CD14-positive monocyte (primary cell): ENCODE results near the gene KIF3A. TPM values are rescaled to one million over a fixed set of nuclear protein-coding genes. Genes with fewer than 3 reads are reported as not detected.

Source experiments
- DNase-seq, 3 donors: peaks; one replicate each; pipeline ENCODE4 v3.0.0-alpha.2; 2011 to 2022
- H2AFZ ChIP-seq: 2 replicates; pipeline ENCODE4 v1.6.0; 2012; ENCODE audit warnings: mild to moderate bottlenecking, low read depth, low read length, inconsistent platforms; ENCODE audit not compliant: insufficient read depth, poor library complexity, severe bottlenecking
- H3K27ac ChIP-seq, 2 donors: 1 replicate in 1 of 2; 2 replicates in 1 of 2; pipeline ENCODE4 v1.5.1; 2012 to 2013; ENCODE audit warnings: low read length in 2 of 2, control low read depth in 1 of 2, inconsistent platforms in 1 of 2, low read depth in 1 of 2, mild to moderate bottlenecking in 1 of 2
- H3K27me3 ChIP-seq, 2 donors: one replicate each; pipeline versions ENCODE4 v1.6.0 to v1.6.1; 2011 to 2013; ENCODE audit warnings: low read length in 2 of 2; ENCODE audit not compliant: control insufficient read depth in 2 of 2, insufficient read depth in 2 of 2
- H3K36me3 ChIP-seq, 2 donors: replicated peaks in 1 of 2; 1 replicate in 1 of 2; 2 replicates in 1 of 2; pipeline versions ENCODE4 v1.5.1 to v1.6.1; 2012 to 2013; ENCODE audit warnings: low read length in 2 of 2, control low read depth in 1 of 2, inconsistent platforms in 1 of 2, mild to moderate bottlenecking in 1 of 2; ENCODE audit not compliant: insufficient read depth in 2 of 2, control insufficient read depth in 1 of 2
- H3K4me1 ChIP-seq, 2 donors: 1 replicate in 1 of 2; 2 replicates in 1 of 2; pipeline versions ENCODE4 v1.5.1 to v1.6.1; 2012 to 2013; ENCODE audit warnings: low read length in 2 of 2, control low read depth in 1 of 2, inconsistent platforms in 1 of 2, mild to moderate bottlenecking in 1 of 2, moderate library complexity in 1 of 2; ENCODE audit not compliant: insufficient read depth in 2 of 2, control insufficient read depth in 1 of 2
- H3K4me2 ChIP-seq: replicated peaks from 2 replicates; pipeline ENCODE3; 2012; ENCODE audit warnings: low read length, moderate library complexity, mild to moderate bottlenecking; ENCODE audit not compliant: poor library complexity, severe bottlenecking; ENCODE audit errors: extremely low read depth
- H3K4me3 ChIP-seq, 3 experiments: fragments of 200-600 bp in 1 of 3; sonication (generic) in 1 of 3; replicated peaks in 1 of 3; 1 replicate in 2 of 3; 2 replicates in 1 of 3; pipeline ENCODE4 v1.5.1; 2011 to 2013; ENCODE audit warnings: low read length in 3 of 3, mild to moderate bottlenecking in 3 of 3, control low read depth in 2 of 3, low read depth in 2 of 3, inconsistent platforms in 1 of 3, moderate library complexity in 1 of 3
- H3K79me2 ChIP-seq: 2 replicates; pipeline ENCODE4 v1.6.0; 2012; ENCODE audit warnings: mild to moderate bottlenecking, control low read depth, inconsistent platforms, low read length, moderate library complexity; ENCODE audit not compliant: insufficient read depth
- H3K9ac ChIP-seq: 2 replicates; pipeline ENCODE4 v1.6.0; 2017; ENCODE audit warnings: low read length, mild to moderate bottlenecking; ENCODE audit not compliant: insufficient read depth, poor library complexity, severe bottlenecking
- H3K9me3 ChIP-seq, 2 donors: replicated peaks in 1 of 2; 1 replicate in 1 of 2; 2 replicates in 1 of 2; pipeline versions ENCODE4 v1.5.1 to v1.6.1; 2012 to 2013; ENCODE audit warnings: low read length in 2 of 2, control low read depth in 1 of 2; ENCODE audit not compliant: control insufficient read depth in 1 of 2, insufficient read depth in 1 of 2
- H4K20me1 ChIP-seq: 2 replicates; pipeline ENCODE4 v1.6.0; 2012; ENCODE audit warnings: mild to moderate bottlenecking, low read length, control low read depth, moderate library complexity; ENCODE audit not compliant: insufficient read depth
- H3K27ac Mint-ChIP-seq, 7 donors: one replicate each; pipeline ENCODE4 v1.8.0; 2020; ENCODE audit warnings: mild to moderate bottlenecking in 7 of 7, mixed read lengths in 7 of 7, moderate library complexity in 6 of 7, inconsistent platforms in 2 of 7
- H3K27me3 Mint-ChIP-seq, 3 donors: one replicate each; pipeline ENCODE4 v1.8.0; 2021 to 2022; ENCODE audit warnings: low read depth in 3 of 3, mild to moderate bottlenecking in 3 of 3, mixed read lengths in 3 of 3, moderate library complexity in 3 of 3, inconsistent platforms in 1 of 3
- H3K36me3 Mint-ChIP-seq, 2 donors: one replicate each; pipeline ENCODE4 v1.8.0; 2020; ENCODE audit warnings: mixed read lengths in 2 of 2, inconsistent platforms in 1 of 2, mild to moderate bottlenecking in 1 of 2
- H3K4me1 Mint-ChIP-seq: one replicate; pipeline ENCODE4 v1.8.0; 2020; ENCODE audit warnings: mild to moderate bottlenecking, mixed read lengths
- H3K4me3 Mint-ChIP-seq, 2 donors: one replicate each; pipeline ENCODE4 v1.8.0; 2020; ENCODE audit warnings: mild to moderate bottlenecking in 2 of 2, mixed read lengths in 2 of 2, moderate library complexity in 1 of 2
- H3K9me3 Mint-ChIP-seq, 7 donors: one replicate each; pipeline ENCODE4 v1.8.0; 2020 to 2022; ENCODE audit warnings: mixed read lengths in 7 of 7, mild to moderate bottlenecking in 6 of 7, moderate library complexity in 6 of 7, inconsistent platforms in 2 of 7
- CTCF ChIP-seq: fragments of 200-600 bp; IDR thresholded peaks from one replicate; pipeline ENCODE4 v1.8.0; 2022; ENCODE audit warnings: antibody characterized with exemption, mild to moderate bottlenecking
- WGBS: methylation state at CpG from one replicate; pipeline ENCODE4 v1.1.5; 2013; ENCODE audit warnings: missing lambda C conversion rate; ENCODE audit not compliant: insufficient coverage; 5-methylcytosine and 5-hydroxymethylcytosine counted together
- intact Hi-C, 2 donors: fragments of 100-400 bp; cut with micrococcal nuclease; formaldehyde crosslinking; loops; one replicate each; pipeline versions ENCODE4 v1.15.0 to v1.15.1; 2023
- polyA minus RNA-seq: library from RNA; depleted of rRNA, polyadenylated mRNA; stranded (reverse); fragments of >200 nt; gene quantifications from 2 replicates; pipeline ENCODE4 v1.2.3, GENCODE V29; 2012
- polyA plus RNA-seq, 3 donors: library from polyadenylated mRNA; depleted of rRNA in 1 of 3; unstranded in 2 of 3; stranded (reverse) in 1 of 3; fragments of 300-500 nt in 2 of 3; fragments of >200 nt in 1 of 3; fragmentation: Illumina TruSeq in 2 of 3; gene quantifications; 1 replicate in 2 of 3; 2 replicates in 1 of 3; pipeline ENCODE4 v1.2.3, GENCODE V29; 2012 to 2021
- total RNA-seq, 12 experiments: library from RNA in 1 of 12; stranded (reverse) in 1 of 12; fragments of 120-200 nt in 1 of 12; gene quantifications; one replicate each; pipeline ENCODE4 v1.2.4 and lab custom pipeline; 2013 to 2026; ENCODE audit warnings: mixed read lengths in 6 of 12, inconsistent platforms in 1 of 12

Gene KIF3A
- total RNA-seq (2013) = 2.0 TPM
- 1 to 10 TPM in 2 of 3 donors, under 1 TPM in 1; 0.68 to 1.3 (median 1.2) TPM for polyA plus RNA-seq
- polyA minus RNA-seq = 0.55 and 0.56 TPM in 2 replicates
- total RNA-seq (lab: John Stamatoyannopoulos, UW) = 0.98 to 12.5 (median 4.0) reads per million in 11 experiments

GRCh38 chr5:132736853-132737833 lies at the start of gene KIF3A:
Gene KIF3A (minus strand): TSS chr5:132737546. CDS start chr5:132737419, 127 bp downstream.
- H3K36me3 Mint-ChIP-seq = no peaks in the 10 kb centered on the region
- H3K27me3 ChIP-seq = peaks cover 10 to 23% of the 10 kb centered on the region in 2 donors
- peak; percentile 24 for TF ChIP-seq CTCF
- peak; percentile 91 to 95 (median 95) for DNase-seq
- H4K20me1 ChIP-seq = no peaks in the 10 kb centered on the region
- peak within 1 kb of the TSS; percentile 59 for H3K9ac ChIP-seq
- H3K4me3 ChIP-seq = peak within 1 kb of the TSS; percentile 71 to 91 (median 86)
- H3K9me3 ChIP-seq = peaks cover under 1% of the 10 kb centered on the region in 2 donors
- peak within 1 kb of the TSS; percentile 87 for H3K4me3 Mint-ChIP-seq
- peaks cover 0 to 5% (median 2%) of the 10 kb centered on the region in 7 donors for H3K9me3 Mint-ChIP-seq
- peaks cover 10 to 13% of the 10 kb centered on the region in 2 donors for H3K4me1 ChIP-seq
- 1% methylated on average over 75 of the region's 81 CpGs for WGBS
- no peak within 1 kb of the TSS for H3K27ac ChIP-seq
- peak within 1 kb of the TSS; percentile 91 for H3K4me2 ChIP-seq
- H2AFZ ChIP-seq = peak within 1 kb of the TSS; percentile 100
- H3K36me3 ChIP-seq = no peaks in the 10 kb centered on the region
- peak within 1 kb of the TSS in 2 of 7 donors; percentile 12 to 25 for H3K27ac Mint-ChIP-seq
- H3K79me2 ChIP-seq = no peaks in the 10 kb centered on the region
- peaks cover 17% of the 10 kb centered on the region for H3K4me1 Mint-ChIP-seq
- intact Hi-C loops = no loop called here
- peaks cover 24 to 34% (median 31%) of the 10 kb centered on the region in 3 donors for H3K27me3 Mint-ChIP-seq

- no peak overlapping the region for H3K27ac Mint-ChIP-seq
- WGBS = 100% methylated on average over 1 of the region's 1 CpG
- H3K4me1 Mint-ChIP-seq = peaks cover 4% of the 10 kb centered on the region
- H3K9me3 Mint-ChIP-seq = no peaks in the 10 kb centered on the region
- no peaks in the 10 kb centered on the region for H3K36me3 ChIP-seq
- no peak for DNase-seq
- no peaks in the 10 kb centered on the region for H4K20me1 ChIP-seq
- H3K27me3 ChIP-seq = peaks cover 0 to 5% of the 10 kb centered on the region in 2 donors
- intact Hi-C loops = no loop called here
- no peak overlapping the region for H2AFZ ChIP-seq
- no peak overlapping the region for H3K4me3 Mint-ChIP-seq
- no peaks in the 10 kb centered on the region for H3K79me2 ChIP-seq
- no peaks in the 10 kb centered on the region for H3K36me3 Mint-ChIP-seq
- no peak overlapping the region for H3K9ac ChIP-seq
- H3K4me2 ChIP-seq = no peak overlapping the region
- no peak for TF ChIP-seq CTCF
- H3K9me3 ChIP-seq = no peaks in the 10 kb centered on the region
- H3K27ac ChIP-seq = no peak overlapping the region
- H3K27me3 Mint-ChIP-seq = peaks cover 11 to 26% (median 21%) of the 10 kb centered on the region in 3 donors
- no peak overlapping the region for H3K4me3 ChIP-seq
- peaks cover 6 to 10% of the 10 kb centered on the region in 2 donors for H3K4me1 ChIP-seq
Observed at GRCh38 chr5:132787076-132787475, 49.7 kb upstream of the KIF3A start.
